Gastroesophageal sphincter (tissue), 3 donors: Measurements from ENCODE around the gene SLC4A4.

Experiments
- EP300 ChIP-seq: sonication (generic); formaldehyde crosslinking; IDR thresholded peaks from one replicate; pipeline ENCODE4 v1.6.1; 2017; ENCODE audit warnings: antibody characterized with exemption, mild to moderate bottlenecking
- POLR2A ChIP-seq, 2 donors: fragments of 450-650 bp; IDR thresholded peaks; one replicate each; pipeline ENCODE4 v1.6.1; 2017; ENCODE audit warnings: antibody characterized with exemption in 2 of 2, mild to moderate bottlenecking in 2 of 2, moderate library complexity in 1 of 2
- POLR2AphosphoS5 ChIP-seq: sonication (generic); formaldehyde crosslinking; IDR thresholded peaks from one replicate; pipeline ENCODE4 v1.6.1; 2017; ENCODE audit warnings: antibody characterized with exemption
- TF ChIP-seq, protein P1 (sequence below), 4 experiments: fragments of 200-600 bp in 2 of 4; fragments of 450-650 bp in 2 of 4; sonication (generic) in 1 of 4; IDR thresholded peaks; one replicate each; pipeline ENCODE4 v1.5.1; 2017 to 2019; ENCODE audit warnings: antibody characterized with exemption in 4 of 4, mild to moderate bottlenecking in 2 of 4, moderate library complexity in 2 of 4

DNA sequence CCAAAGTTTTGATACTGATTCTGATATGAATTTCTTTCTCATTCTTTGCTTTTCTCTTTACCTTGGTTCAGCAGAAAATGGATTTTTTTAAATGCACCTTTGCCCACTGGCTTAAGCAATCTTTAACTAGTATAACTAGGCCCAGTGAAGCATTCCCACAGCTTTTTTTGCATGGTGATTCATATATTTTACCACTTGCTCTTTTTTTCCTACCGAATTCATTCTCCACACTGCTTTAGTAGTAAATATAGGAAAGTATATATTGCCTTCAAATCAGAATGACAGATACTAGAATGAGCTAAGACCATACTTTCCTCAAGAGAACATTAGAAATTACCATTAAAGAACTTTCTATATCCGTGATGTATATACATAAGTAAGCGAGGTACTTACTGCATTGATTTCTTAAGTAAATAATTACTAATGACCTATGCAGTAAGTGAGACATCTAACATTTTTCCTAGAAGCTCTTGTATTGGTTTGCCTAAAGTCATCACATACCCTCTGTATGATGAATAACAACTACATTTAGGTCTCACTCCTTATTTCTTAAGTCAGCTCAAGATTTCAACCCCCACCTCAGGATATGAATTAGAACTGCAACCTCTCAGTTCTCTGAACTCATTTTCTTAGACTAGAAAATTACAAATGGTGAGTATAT lies 44.2 kb downstream of the SLC4A4 start:
- no peak for TF ChIP-seq POLR2A (IDR thresholded peaks at IDR 0.05)
- TF ChIP-seq, protein P1, sequence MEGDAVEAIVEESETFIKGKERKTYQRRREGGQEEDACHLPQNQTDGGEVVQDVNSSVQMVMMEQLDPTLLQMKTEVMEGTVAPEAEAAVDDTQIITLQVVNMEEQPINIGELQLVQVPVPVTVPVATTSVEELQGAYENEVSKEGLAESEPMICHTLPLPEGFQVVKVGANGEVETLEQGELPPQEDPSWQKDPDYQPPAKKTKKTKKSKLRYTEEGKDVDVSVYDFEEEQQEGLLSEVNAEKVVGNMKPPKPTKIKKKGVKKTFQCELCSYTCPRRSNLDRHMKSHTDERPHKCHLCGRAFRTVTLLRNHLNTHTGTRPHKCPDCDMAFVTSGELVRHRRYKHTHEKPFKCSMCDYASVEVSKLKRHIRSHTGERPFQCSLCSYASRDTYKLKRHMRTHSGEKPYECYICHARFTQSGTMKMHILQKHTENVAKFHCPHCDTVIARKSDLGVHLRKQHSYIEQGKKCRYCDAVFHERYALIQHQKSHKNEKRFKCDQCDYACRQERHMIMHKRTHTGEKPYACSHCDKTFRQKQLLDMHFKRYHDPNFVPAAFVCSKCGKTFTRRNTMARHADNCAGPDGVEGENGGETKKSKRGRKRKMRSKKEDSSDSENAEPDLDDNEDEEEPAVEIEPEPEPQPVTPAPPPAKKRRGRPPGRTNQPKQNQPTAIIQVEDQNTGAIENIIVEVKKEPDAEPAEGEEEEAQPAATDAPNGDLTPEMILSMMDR (IDR thresholded peaks at IDR 0.05): no peak
- no peak for TF ChIP-seq EP300
- TF ChIP-seq POLR2AphosphoS5: no peak
